ENCODE measurements around the gene TEX12.

The TEX12 gene

DNA sequence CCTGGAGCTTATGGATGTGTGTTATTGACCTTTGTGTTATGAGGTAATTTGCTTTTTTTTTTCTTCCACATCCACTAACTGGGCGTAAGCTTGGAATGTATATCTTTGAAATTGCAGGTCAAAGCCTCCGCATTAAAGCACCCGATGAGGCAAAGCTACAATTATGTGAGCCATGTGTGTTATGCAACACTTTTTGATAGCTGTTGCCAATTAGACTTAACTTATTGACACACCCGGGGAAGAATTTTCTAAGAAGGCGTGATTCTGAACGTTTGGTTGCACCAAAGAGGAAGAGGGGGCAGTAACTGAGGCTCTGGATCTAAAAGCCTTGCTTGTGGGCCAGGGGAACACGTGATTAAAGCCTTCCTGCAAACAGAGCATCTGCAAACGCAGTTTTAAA lies 610 bp upstream of the TEX12 start:
- Histone ChIP-seq H3K4me1 (ENCODE audit: control insufficient read depth, insufficient read depth, low read length) (0 out of 2 replicates have a peak, but pooled peaks cover 4% of the 10 kb centered on the region), H3K9me3 (ENCODE audit: control insufficient read depth, insufficient read depth, low read length) (no peaks in the 10 kb centered on the region), H3K36me3 (ENCODE audit: control insufficient read depth, insufficient read depth, low read length) (no peaks in the 10 kb centered on the region), H3K27ac (ENCODE audit: low read depth, low read length) (no peak overlapping the region), H3K27me3 (ENCODE audit: control insufficient read depth, insufficient read depth, low read length) (no peaks in the 10 kb centered on the region), H3K4me3 (ENCODE audit: low read depth, low read length) (no peak overlapping the region), H3K9ac (ENCODE audit: low read depth, low read length) (no peak overlapping the region)

DNA sequence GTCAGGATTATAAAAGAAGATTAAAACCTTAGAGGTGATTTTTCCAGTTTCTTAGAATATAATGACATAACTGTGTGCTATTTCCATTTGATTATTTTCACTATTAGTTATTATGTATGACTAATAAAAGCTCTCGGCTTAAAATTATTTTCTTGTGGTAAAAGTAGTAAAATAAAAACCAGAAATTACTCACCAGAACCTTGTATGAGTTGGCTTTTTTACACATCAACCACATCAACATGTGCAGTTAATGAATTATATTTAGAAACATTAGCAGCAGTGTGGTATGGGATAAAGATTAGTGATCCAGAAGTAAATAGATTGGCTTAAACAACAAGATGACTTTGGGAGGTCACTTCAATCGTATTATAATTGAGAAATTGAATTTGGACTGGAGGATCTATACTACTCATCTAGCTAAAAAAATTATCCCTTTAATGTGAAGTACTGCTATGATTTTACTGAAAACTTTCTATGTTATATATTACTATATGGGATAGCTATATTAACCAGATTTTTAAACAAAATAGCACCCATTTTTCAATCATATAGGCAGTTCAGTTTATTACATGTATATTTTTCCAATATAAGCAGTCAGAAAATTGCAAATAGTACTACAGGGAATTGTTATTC lies 5.3 kb downstream of the TEX12 start:
- H3K9ac ChIP-seq (ENCODE audit: low read depth, low read length): no peak overlapping the region
- H3K36me3 ChIP-seq (ENCODE audit: control insufficient read depth, insufficient read depth, low read length): no peaks in the 10 kb centered on the region
- H3K27me3 ChIP-seq (ENCODE audit: control insufficient read depth, insufficient read depth, low read length): no peaks in the 10 kb centered on the region
- no peaks in the 10 kb centered on the region for H3K4me1 ChIP-seq (ENCODE audit: control insufficient read depth, insufficient read depth, low read length)
- H3K4me3 ChIP-seq (ENCODE audit: low read depth, low read length): no peak overlapping the region
- H3K27ac ChIP-seq (ENCODE audit: low read depth, low read length): no peak overlapping the region
- no peaks in the 10 kb centered on the region for H3K9me3 ChIP-seq (ENCODE audit: control insufficient read depth, insufficient read depth, low read length)

DNA sequence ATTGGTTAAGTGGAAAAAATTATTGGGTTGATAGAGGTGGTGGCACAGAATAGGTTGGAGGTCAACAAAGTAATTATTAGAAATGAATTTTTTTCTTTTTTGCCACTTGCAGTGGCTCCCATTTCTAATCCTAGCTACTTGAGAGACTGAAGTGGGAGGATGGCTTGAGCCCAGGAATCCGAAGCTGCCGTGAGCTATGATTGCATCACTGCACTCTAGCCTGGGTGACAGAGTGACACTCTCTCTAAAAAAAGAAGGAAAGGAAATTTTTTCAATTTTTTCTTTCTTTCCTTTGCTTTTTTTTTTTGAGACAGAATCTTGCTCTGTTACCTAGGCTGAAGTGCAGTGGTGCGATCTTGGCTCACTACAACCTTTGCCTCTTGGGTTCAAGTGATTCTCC lies 6.0 kb downstream of the TEX12 start:
- H3K36me3 ChIP-seq (ENCODE audit: control insufficient read depth, insufficient read depth, low read length): no peaks in the 10 kb centered on the region
- no peaks in the 10 kb centered on the region for H3K4me1 ChIP-seq (ENCODE audit: control insufficient read depth, insufficient read depth, low read length)
- no peak overlapping the region for H3K4me3 ChIP-seq (ENCODE audit: low read depth, low read length)
- H3K9ac ChIP-seq (ENCODE audit: low read depth, low read length): no peak overlapping the region
- H3K27me3 ChIP-seq (ENCODE audit: control insufficient read depth, insufficient read depth, low read length): no peaks in the 10 kb centered on the region
- H3K27ac ChIP-seq (ENCODE audit: low read depth, low read length): no peak overlapping the region
- no peaks in the 10 kb centered on the region for H3K9me3 ChIP-seq (ENCODE audit: control insufficient read depth, insufficient read depth, low read length)

DNA sequence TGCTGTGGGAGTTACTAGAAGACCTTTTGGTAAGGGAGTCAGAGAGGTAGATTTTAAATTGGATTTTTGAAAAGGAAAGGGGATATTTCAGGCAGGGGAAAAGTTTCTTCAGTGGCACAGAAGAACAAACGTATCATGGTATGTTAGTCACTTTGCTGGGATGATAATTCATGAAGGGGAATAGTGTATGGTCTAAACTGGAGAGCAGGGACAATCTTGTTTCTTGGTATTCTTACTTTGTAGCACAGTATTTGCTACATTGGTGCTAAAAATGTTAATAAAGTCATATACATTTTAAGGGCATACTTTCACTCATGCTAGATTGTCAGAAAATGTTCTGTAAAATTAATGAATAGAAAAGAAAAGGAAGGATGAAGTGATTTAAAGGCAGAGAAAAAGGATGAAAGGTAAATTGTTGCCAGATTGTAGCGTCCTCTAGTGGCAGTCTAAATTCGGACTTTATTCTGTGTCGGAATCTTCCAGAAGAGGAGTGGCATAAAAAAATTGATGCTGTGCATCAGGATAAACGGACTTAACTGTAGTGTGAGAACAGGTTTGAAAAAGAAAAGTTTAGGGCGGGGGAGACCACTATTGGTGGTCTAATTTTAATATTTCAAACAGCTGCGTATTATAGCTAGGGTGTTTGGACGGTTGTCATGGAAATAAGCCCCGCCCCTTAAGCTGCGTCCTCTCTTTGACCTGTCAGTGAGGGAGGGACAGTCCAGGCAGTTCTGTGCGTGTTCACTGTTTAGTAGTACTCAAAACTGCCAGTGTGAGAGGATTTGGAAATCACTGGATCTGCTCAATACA lies 7.8 kb downstream of the TEX12 start, which contains the start of gene BCO2:
Gene BCO2, plus strand, starts transcription at position 724 of the 810 bp plus-strand sequence. CDS start 90 bp downstream, outside the sequence.
- Histone ChIP-seq H3K9ac (ENCODE audit: low read depth, low read length) (no peak within 1 kb of the TSS), H3K9me3 (ENCODE audit: control insufficient read depth, insufficient read depth, low read length) (no peaks in the 10 kb centered on the region), H3K4me1 (ENCODE audit: control insufficient read depth, insufficient read depth, low read length) (no peaks in the 10 kb centered on the region), H3K4me3 (ENCODE audit: low read depth, low read length) (peak within 1 kb of the TSS; percentile 57), H3K27ac (ENCODE audit: low read depth, low read length) (no peak within 1 kb of the TSS), H3K27me3 (ENCODE audit: control insufficient read depth, insufficient read depth, low read length) (no peaks in the 10 kb centered on the region), H3K36me3 (ENCODE audit: control insufficient read depth, insufficient read depth, low read length) (no peaks in the 10 kb centered on the region)

DNA sequence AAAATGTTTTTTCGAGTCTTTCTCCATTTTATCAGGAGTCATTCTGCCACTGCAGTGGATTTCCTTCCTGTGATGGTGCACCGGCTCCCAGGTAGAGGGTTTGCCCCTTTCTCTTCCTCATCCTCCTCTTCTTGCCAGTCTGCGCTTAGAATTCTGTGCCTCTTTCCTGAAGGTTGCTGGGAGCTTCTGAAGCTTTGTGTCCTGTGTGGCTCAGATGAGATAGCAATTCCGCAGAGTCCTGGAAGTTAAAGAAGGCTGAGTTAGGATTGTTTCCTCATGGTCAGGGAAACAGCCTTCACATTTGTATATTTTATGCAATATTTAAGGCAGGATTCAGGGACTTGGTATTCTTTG lies 8.4 kb downstream of the TEX12 start:
- no peaks in the 10 kb centered on the region for H3K27me3 ChIP-seq (ENCODE audit: control insufficient read depth, insufficient read depth, low read length)
- no peaks in the 10 kb centered on the region for H3K9me3 ChIP-seq (ENCODE audit: control insufficient read depth, insufficient read depth, low read length)
- H3K4me1 ChIP-seq (ENCODE audit: control insufficient read depth, insufficient read depth, low read length): no peaks in the 10 kb centered on the region
- H3K9ac ChIP-seq (ENCODE audit: low read depth, low read length): no peak overlapping the region
- H3K36me3 ChIP-seq (ENCODE audit: control insufficient read depth, insufficient read depth, low read length): no peaks in the 10 kb centered on the region
- H3K4me3 ChIP-seq (ENCODE audit: low read depth, low read length): peak overlapping the region; percentile 57
- no peak overlapping the region for H3K27ac ChIP-seq (ENCODE audit: low read depth, low read length)

DNA sequence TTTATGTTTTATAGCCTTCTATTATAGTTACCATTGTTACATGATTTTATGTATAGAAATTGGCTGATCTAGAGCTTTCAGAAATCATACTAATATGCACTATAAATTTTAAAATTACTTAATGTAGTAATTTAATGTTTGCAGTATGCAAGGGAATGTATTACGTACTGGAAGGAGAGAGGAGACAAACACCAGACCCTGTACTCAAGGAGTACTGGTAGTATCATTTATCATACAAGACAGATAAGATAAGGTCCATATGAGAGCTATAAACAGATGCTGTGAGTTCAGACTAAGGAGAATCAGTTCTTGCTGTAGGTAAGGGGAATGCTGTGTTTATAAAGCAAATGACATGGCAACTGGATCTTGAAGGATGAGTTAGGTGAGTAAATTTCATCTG lies 8.9 kb downstream of the TEX12 start:
- H3K27me3 ChIP-seq (ENCODE audit: control insufficient read depth, insufficient read depth, low read length): no peaks in the 10 kb centered on the region
- H3K9ac ChIP-seq (ENCODE audit: low read depth, low read length): no peak overlapping the region
- no peaks in the 10 kb centered on the region for H3K36me3 ChIP-seq (ENCODE audit: control insufficient read depth, insufficient read depth, low read length)
- H3K4me1 ChIP-seq (ENCODE audit: control insufficient read depth, insufficient read depth, low read length): no peaks in the 10 kb centered on the region
- no peaks in the 10 kb centered on the region for H3K9me3 ChIP-seq (ENCODE audit: control insufficient read depth, insufficient read depth, low read length)
- H3K4me3 ChIP-seq (ENCODE audit: low read depth, low read length): no peak overlapping the region
- H3K27ac ChIP-seq (ENCODE audit: low read depth, low read length): no peak overlapping the region

DNA sequence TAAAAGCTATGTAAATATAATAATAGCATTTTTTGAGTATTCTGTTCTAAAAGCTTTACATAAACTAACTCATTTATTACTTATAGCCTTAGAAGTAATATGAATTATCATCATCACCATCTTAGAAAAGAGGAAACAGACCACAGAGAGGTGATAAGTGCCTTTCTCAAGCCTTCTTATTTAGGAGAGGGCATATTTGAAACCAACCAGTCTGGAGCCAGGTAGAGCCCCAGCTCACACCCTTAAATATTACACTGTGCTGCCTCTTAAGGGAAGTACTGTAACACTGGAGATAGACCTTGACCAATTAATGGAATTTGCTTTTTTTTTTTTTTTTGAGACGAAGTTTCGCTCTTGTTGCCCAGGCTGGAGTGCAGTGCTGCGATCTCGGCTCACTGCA lies 10.4 kb downstream of the TEX12 start:
- no peaks in the 10 kb centered on the region for H3K27me3 ChIP-seq (ENCODE audit: control insufficient read depth, insufficient read depth, low read length)
- H3K27ac ChIP-seq (ENCODE audit: low read depth, low read length): no peak overlapping the region
- no peak overlapping the region for H3K4me3 ChIP-seq (ENCODE audit: low read depth, low read length)
- no peak overlapping the region for H3K9ac ChIP-seq (ENCODE audit: low read depth, low read length)
- no peaks in the 10 kb centered on the region for H3K36me3 ChIP-seq (ENCODE audit: control insufficient read depth, insufficient read depth, low read length)
- H3K4me1 ChIP-seq (ENCODE audit: control insufficient read depth, insufficient read depth, low read length): no peaks in the 10 kb centered on the region
- no peaks in the 10 kb centered on the region for H3K9me3 ChIP-seq (ENCODE audit: control insufficient read depth, insufficient read depth, low read length)

DNA sequence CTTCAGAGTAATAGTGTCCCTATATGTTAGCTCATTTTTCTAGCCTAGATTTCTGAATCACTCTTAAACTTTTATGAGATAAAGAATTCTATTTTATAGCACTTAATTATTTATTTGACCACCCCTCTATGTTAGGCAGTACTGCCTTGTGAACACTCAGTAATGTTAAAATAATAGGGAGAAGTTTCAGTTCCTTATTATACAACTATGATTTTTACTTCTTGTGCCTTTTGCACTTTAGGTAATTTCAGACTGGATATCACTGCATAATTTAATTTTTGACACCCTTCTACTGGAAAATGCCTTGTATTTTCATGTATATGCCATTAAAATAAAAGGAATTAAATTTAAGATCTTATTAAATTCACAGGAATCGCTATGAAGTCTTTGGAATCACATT lies 11.3 kb downstream of the TEX12 start:
- Histone ChIP-seq H3K27ac (ENCODE audit: low read depth, low read length) (no peak overlapping the region), H3K4me3 (ENCODE audit: low read depth, low read length) (no peak overlapping the region), H3K9me3 (ENCODE audit: control insufficient read depth, insufficient read depth, low read length) (no peaks in the 10 kb centered on the region), H3K4me1 (ENCODE audit: control insufficient read depth, insufficient read depth, low read length) (no peaks in the 10 kb centered on the region), H3K9ac (ENCODE audit: low read depth, low read length) (no peak overlapping the region), H3K27me3 (ENCODE audit: control insufficient read depth, insufficient read depth, low read length) (no peaks in the 10 kb centered on the region), H3K36me3 (ENCODE audit: control insufficient read depth, insufficient read depth, low read length) (no peaks in the 10 kb centered on the region)

DNA sequence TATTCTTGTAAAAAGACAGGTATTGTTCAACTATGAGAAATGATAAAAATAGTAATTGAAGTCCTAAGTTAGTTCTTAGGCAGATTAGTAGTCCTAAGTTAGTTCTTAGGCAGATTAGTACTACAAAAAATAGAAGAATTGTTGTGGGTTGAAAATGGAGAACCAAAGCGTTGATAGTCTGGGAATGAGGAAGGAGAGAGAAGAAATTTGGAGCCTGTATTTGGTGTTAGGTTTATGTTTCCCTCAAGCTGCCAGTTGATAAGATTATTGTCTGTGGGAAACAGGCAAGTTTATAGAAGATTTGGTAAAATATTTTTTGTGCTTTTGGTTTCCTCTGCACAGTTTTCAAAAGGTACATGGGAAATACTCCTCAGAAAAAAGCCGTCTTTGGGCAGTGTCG lies 11.8 kb downstream of the TEX12 start:
- no peak overlapping the region for H3K9ac ChIP-seq (ENCODE audit: low read depth, low read length)
- H3K27me3 ChIP-seq (ENCODE audit: control insufficient read depth, insufficient read depth, low read length): no peaks in the 10 kb centered on the region
- no peak overlapping the region for H3K27ac ChIP-seq (ENCODE audit: low read depth, low read length)
- no peak overlapping the region for H3K4me3 ChIP-seq (ENCODE audit: low read depth, low read length)
- H3K4me1 ChIP-seq (ENCODE audit: control insufficient read depth, insufficient read depth, low read length): no peaks in the 10 kb centered on the region
- H3K9me3 ChIP-seq (ENCODE audit: control insufficient read depth, insufficient read depth, low read length): no peaks in the 10 kb centered on the region
- H3K36me3 ChIP-seq (ENCODE audit: control insufficient read depth, insufficient read depth, low read length): no peaks in the 10 kb centered on the region

DNA sequence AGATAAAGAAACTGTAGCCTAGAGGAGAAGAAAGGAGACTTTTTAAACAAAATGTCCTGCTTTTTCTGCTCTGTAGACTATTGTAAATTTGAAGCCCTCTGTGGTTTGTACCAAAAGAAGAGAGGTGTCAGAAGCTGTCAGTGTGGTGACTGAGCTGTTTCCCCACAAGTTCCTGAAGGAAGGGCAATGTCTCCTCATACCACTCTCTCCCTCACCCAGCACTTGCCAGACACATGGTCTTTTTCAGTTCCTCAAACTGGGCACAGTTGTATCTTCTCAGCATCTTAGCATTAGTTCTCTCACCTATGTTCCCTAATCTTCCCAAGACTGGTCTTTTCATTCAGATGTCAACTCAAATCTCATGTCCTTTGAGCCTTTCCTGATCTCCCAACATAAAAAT lies 12.4 kb downstream of the TEX12 start:
- H3K27me3 ChIP-seq (ENCODE audit: control insufficient read depth, insufficient read depth, low read length): no peaks in the 10 kb centered on the region
- no peak overlapping the region for H3K4me3 ChIP-seq (ENCODE audit: low read depth, low read length)
- H3K27ac ChIP-seq (ENCODE audit: low read depth, low read length): no peak overlapping the region

DNA sequence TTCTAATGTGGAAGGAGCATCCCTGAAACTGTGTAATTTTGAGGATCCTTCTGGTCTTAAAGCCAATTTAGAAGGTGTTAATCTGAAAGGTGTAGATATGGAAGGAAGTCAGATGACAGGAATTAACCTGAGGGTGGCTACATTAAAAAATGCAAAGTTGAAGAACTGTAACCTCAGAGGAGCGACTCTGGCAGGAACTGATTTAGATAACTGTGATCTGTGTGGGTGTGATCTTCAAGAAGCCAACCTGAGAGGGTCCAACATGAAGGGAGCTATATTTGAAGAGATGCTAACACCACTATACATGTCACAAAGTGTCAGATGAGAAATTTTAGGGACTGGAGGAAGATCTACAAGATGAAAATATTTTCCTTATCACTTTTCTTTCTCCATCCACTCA lies 15.7 kb downstream of the TEX12 start:
- Histone ChIP-seq H3K4me3 (ENCODE audit: low read depth, low read length) (no peak overlapping the region), H3K27me3 (ENCODE audit: control insufficient read depth, insufficient read depth, low read length) (no peaks in the 10 kb centered on the region), H3K9me3 (ENCODE audit: control insufficient read depth, insufficient read depth, low read length) (no peaks in the 10 kb centered on the region), H3K36me3 (ENCODE audit: control insufficient read depth, insufficient read depth, low read length) (no peaks in the 10 kb centered on the region), H3K27ac (ENCODE audit: low read depth, low read length) (no peak overlapping the region), H3K4me1 (ENCODE audit: control insufficient read depth, insufficient read depth, low read length) (peaks cover 2% of the 10 kb centered on the region; the same call in 1 of the 2 replicates), H3K9ac (ENCODE audit: low read depth, low read length) (no peak overlapping the region)

More for the DNA sequence above, 12.4 kb downstream of the TEX12 start:
- Histone ChIP-seq H3K9me3 (ENCODE audit: control insufficient read depth, insufficient read depth, low read length) (no peaks in the 10 kb centered on the region), H3K36me3 (ENCODE audit: control insufficient read depth, insufficient read depth, low read length) (no peaks in the 10 kb centered on the region), H3K4me1 (ENCODE audit: control insufficient read depth, insufficient read depth, low read length) (peaks cover under 1% of the 10 kb centered on the region; the same call in 1 of the 2 replicates), H3K9ac (ENCODE audit: low read depth, low read length) (no peak overlapping the region)

Measured in HUES48 (cell line).